H9 (cell line): Measurements from ENCODE around the gene AHSP. TPM values are rescaled to one million over a fixed set of nuclear protein-coding genes. Genes with fewer than 3 reads are reported as not detected.

ENCODE experiments used
- DNase-seq: peaks from one replicate; pipeline ENCODE4 v3.0.0-alpha.2; 2017
- H2AFZ ChIP-seq: one replicate; pipeline ENCODE4 v1.6.1; 2013; ENCODE audit warnings: mild to moderate bottlenecking, low read length, control low read depth, moderate library complexity
- H2AK5ac ChIP-seq: 2 replicates; pipeline ENCODE4 v1.6.1; 2013; ENCODE audit warnings: low read length, control low read depth, mixed read lengths; ENCODE audit not compliant: insufficient read length
- H2BK120ac ChIP-seq: one replicate; pipeline ENCODE4 v1.6.1; 2013; ENCODE audit warnings: low read depth, mild to moderate bottlenecking, low read length, control low read depth, inconsistent platforms; ENCODE audit not compliant: poor library complexity, severe bottlenecking
- H2BK12ac ChIP-seq: 2 replicates; pipeline ENCODE4 v1.6.1; 2013; ENCODE audit warnings: low read length, control low read depth, mixed read lengths, low read depth; ENCODE audit not compliant: insufficient read length
- H2BK15ac ChIP-seq: 2 replicates; pipeline ENCODE4 v1.6.1; 2013; ENCODE audit warnings: low read depth, low read length, control low read depth
- H2BK20ac ChIP-seq: one replicate; pipeline ENCODE4 v1.6.1; 2013; ENCODE audit warnings: low read depth, mild to moderate bottlenecking, low read length, control low read depth, inconsistent platforms; ENCODE audit not compliant: poor library complexity, severe bottlenecking
- H2BK5ac ChIP-seq: 2 replicates; pipeline ENCODE4 v1.6.1; 2013; ENCODE audit warnings: low read length, control low read depth, mixed read lengths; ENCODE audit not compliant: insufficient read length
- H3K14ac ChIP-seq: 2 replicates; pipeline ENCODE4 v1.6.1; 2013; ENCODE audit warnings: low read length, control low read depth; ENCODE audit not compliant: insufficient read depth
- H3K18ac ChIP-seq: 2 replicates; pipeline ENCODE4 v1.6.1; 2013; ENCODE audit warnings: low read depth, mild to moderate bottlenecking, mixed read lengths, low read length, control low read depth; ENCODE audit not compliant: insufficient read length
- H3K23ac ChIP-seq: 2 replicates; pipeline ENCODE4 v1.6.1; 2013; ENCODE audit warnings: low read length, control low read depth, mixed read lengths, low read depth; ENCODE audit not compliant: insufficient read length
- H3K23me2 ChIP-seq: 2 replicates; pipeline ENCODE4 v1.6.1; 2013; ENCODE audit warnings: low read depth, mild to moderate bottlenecking, mixed read lengths, low read length, control low read depth; ENCODE audit not compliant: insufficient read length, poor library complexity, severe bottlenecking
- H3K27ac ChIP-seq: 2 replicates; pipeline ENCODE4 v1.5.1; 2013; ENCODE audit warnings: low read length, control low read depth, mixed read lengths, low read depth; ENCODE audit not compliant: insufficient read length
- H3K27me3 ChIP-seq: 2 replicates; pipeline ENCODE4 v1.6.1; 2013; ENCODE audit warnings: low read length, control low read depth, inconsistent platforms; ENCODE audit not compliant: insufficient read depth
- H3K4ac ChIP-seq: 2 replicates; pipeline ENCODE4 v1.6.1; 2013; ENCODE audit warnings: low read depth, mild to moderate bottlenecking, control low read depth, inconsistent platforms, low read length, moderate library complexity
- H3K4me1 ChIP-seq: 2 replicates; pipeline ENCODE4 v1.6.1; 2013; ENCODE audit warnings: low read length, control low read depth, inconsistent platforms; ENCODE audit not compliant: insufficient read depth
- H3K4me2 ChIP-seq: 2 replicates; pipeline ENCODE4 v1.6.1; 2013; ENCODE audit warnings: low read length, control low read depth, mixed read lengths; ENCODE audit not compliant: insufficient read length, insufficient read depth
- H3K56ac ChIP-seq: 2 replicates; pipeline ENCODE4 v1.6.1; 2013; ENCODE audit warnings: low read depth, mild to moderate bottlenecking, mixed read lengths, low read length, control low read depth; ENCODE audit not compliant: insufficient read length
- H3K79me1 ChIP-seq: 2 replicates; pipeline ENCODE4 v1.6.1; 2013; ENCODE audit warnings: low read depth, mild to moderate bottlenecking, moderate library complexity, low read length, control low read depth, inconsistent platforms; ENCODE audit not compliant: insufficient read depth, poor library complexity, severe bottlenecking
- H3K79me2 ChIP-seq: 2 replicates; pipeline ENCODE4 v1.6.1; 2013; ENCODE audit warnings: low read length, control low read depth, inconsistent platforms; ENCODE audit not compliant: insufficient read depth
- H3K9ac ChIP-seq: 2 replicates; pipeline ENCODE4 v1.6.1; 2013; ENCODE audit warnings: low read length, control low read depth, mixed read lengths; ENCODE audit not compliant: insufficient read length; ENCODE audit errors: extremely low read depth
- H3K9me3 ChIP-seq: one replicate; pipeline ENCODE4 v1.6.1; 2013; ENCODE audit warnings: low read depth, low read length, inconsistent platforms; ENCODE audit not compliant: control insufficient read depth
- H3T11ph ChIP-seq: one replicate; pipeline ENCODE4 v1.6.1; 2013; ENCODE audit warnings: mild to moderate bottlenecking, low read length, control low read depth, inconsistent platforms
- H4K20me1 ChIP-seq: one replicate; pipeline ENCODE4 v1.6.1; 2013; ENCODE audit not compliant: control insufficient read depth, insufficient read length, insufficient read depth
- H4K5ac ChIP-seq: 2 replicates; pipeline ENCODE4 v1.6.1; 2013; ENCODE audit warnings: low read depth, mild to moderate bottlenecking, mixed read lengths, low read length, control low read depth; ENCODE audit not compliant: insufficient read length
- H4K8ac ChIP-seq: replicated peaks from 2 replicates; pipeline ENCODE4 v1.6.1; 2013; ENCODE audit warnings: low read length, control low read depth, mixed read lengths, low read depth; ENCODE audit not compliant: insufficient read length
- H4K91ac ChIP-seq: 2 replicates; pipeline ENCODE4 v1.6.1; 2013; ENCODE audit warnings: low read depth, mild to moderate bottlenecking, moderate library complexity, mixed read lengths, low read length, control low read depth; ENCODE audit not compliant: insufficient read length
- H3K27ac Mint-ChIP-seq, 3 experiments: 2 replicates in 2 of 3; 3 replicates in 1 of 3; pipeline ENCODE4 v1.8.0; 2020 to 2021; ENCODE audit warnings: mixed read lengths in 3 of 3, mild to moderate bottlenecking in 1 of 3, moderate library complexity in 1 of 3
- H3K27me3 Mint-ChIP-seq: 2 replicates; pipeline ENCODE4 v1.8.0; 2021; ENCODE audit warnings: low read depth, mild to moderate bottlenecking, moderate library complexity, mixed read lengths
- H3K36me3 Mint-ChIP-seq, 3 experiments: 2 replicates in 2 of 3; 3 replicates in 1 of 3; pipeline ENCODE4 v1.8.0; 2020 to 2021; ENCODE audit warnings: low read depth in 3 of 3, mixed read lengths in 3 of 3; ENCODE audit not compliant: insufficient read depth in 1 of 3
- H3K4me1 Mint-ChIP-seq, 2 experiments: 2 replicates each; pipeline ENCODE4 v1.8.0; 2020; ENCODE audit warnings: mixed read lengths in 2 of 2
- H3K4me3 Mint-ChIP-seq, 2 experiments: 2 replicates in 1 of 2; 3 replicates in 1 of 2; pipeline ENCODE4 v1.8.0; 2020 to 2021; ENCODE audit warnings: mild to moderate bottlenecking in 2 of 2, mixed read lengths in 2 of 2, moderate library complexity in 1 of 2
- H3K9me3 Mint-ChIP-seq, 2 experiments: 2 replicates in 1 of 2; 3 replicates in 1 of 2; pipeline ENCODE4 v1.8.0; 2020; ENCODE audit warnings: mild to moderate bottlenecking in 2 of 2, mixed read lengths in 2 of 2, moderate library complexity in 1 of 2
- WGBS: extraction: QIAGEN DNeasy Blood & Tissue Kit; methylation state at CpG from one replicate; pipeline ENCODE4 v1.1.7; 2013; ENCODE audit warnings: missing lambda C conversion rate, low lambda C conversion rate, mixed read lengths; ENCODE audit not compliant: insufficient read length; ENCODE audit errors: extremely low coverage; 5-methylcytosine and 5-hydroxymethylcytosine counted together
- long read RNA-seq: library from polyadenylated mRNA; unstranded; transcript quantifications from one replicate; pipeline ENCODE4 v2.0.0, GENCODE V29; 2020
- total RNA-seq: library from RNA; stranded (reverse); gene quantifications from 2 replicates; pipeline ENCODE4 v1.2.1, GENCODE V29; 2021
- TF ChIP-seq, protein P1 (sequence below): fragments of 200-600 bp; sonication (generic); conservative IDR thresholded peaks from 3 replicates; pipeline ENCODE4 v1.8.0; 2021; ENCODE audit warnings: antibody characterized with exemption, mild to moderate bottlenecking

The AHSP gene, protein sequence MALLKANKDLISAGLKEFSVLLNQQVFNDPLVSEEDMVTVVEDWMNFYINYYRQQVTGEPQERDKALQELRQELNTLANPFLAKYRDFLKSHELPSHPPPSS
- total RNA-seq: 1.6 TPM in 1 of 2 replicates, not detected in the other
- long read RNA-seq, partial matches to known transcripts: 1 of 1 reads
- long read RNA-seq, other reads (novel, unspliced or antisense): 0 of 1 reads

DNA sequence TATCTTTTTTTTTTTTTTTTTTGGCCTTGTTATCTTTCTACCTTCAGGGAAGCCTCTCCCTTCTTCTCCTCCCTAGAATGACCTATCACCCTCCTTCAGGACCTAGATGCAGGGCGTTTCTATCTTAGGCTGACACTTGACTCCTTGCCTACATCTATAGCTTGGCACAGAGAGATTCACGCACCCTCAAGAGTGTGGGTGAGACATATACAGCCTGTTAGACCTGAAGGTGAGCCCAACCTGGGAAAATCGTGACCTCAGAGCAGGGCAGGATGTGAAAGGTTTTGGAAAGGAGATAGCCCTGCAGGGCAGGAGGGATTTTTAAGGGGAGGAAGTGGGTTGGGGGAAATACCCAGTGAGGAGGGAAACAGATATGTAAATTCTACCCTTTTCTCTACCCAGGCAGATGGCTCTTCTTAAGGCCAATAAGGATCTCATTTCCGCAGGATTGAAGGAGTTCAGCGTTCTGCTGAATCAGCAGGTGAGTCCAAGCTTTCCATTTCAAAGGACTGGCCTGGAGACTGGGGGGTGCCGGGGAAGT lies at the start of gene AHSP:
TSS of gene AHSP (plus strand) at position 167 of the 541 bp plus-strand sequence. CDS start at position 407, 240 bp downstream.
- Mint-ChIP-seq H3K27me3 (peaks cover 25% of the 10 kb centered on the region), H3K9me3 (no peaks in the 10 kb centered on the region; a peak in 1 of 5 replicates), H3K36me3 (no peaks in the 10 kb centered on the region; a peak in 1 of 7 replicates), H3K4me1 (peaks cover 21 to 28% of the 10 kb centered on the region in 2 experiments), H3K4me3 (peak within 1 kb of the TSS; percentile 64 to 83), H3K27ac (peak within 1 kb of the TSS in 1 of 3 experiments; percentile 74; a peak in 4 of 7 replicates)
- Histone ChIP-seq H3K4ac (no peak within 1 kb of the TSS), H2BK20ac (no peak within 1 kb of the TSS), H2AFZ (no peak within 1 kb of the TSS), H2AK5ac (no peak within 1 kb of the TSS), H2BK120ac (no peak within 1 kb of the TSS), H2BK5ac (no peak within 1 kb of the TSS), H3K18ac (no peak within 1 kb of the TSS), H3K9me3 (no peaks in the 10 kb centered on the region), H2BK15ac (no peak within 1 kb of the TSS), H3K23ac (no peak within 1 kb of the TSS), H3T11ph (no peak within 1 kb of the TSS), H4K91ac (no peak within 1 kb of the TSS), H3K79me1 (no peaks in the 10 kb centered on the region), H3K27ac (peak within 1 kb of the TSS; percentile 28), H3K9ac (no peak within 1 kb of the TSS), H3K4me2 (peak within 1 kb of the TSS; percentile 79), H3K4me1 (peaks cover 9% of the 10 kb centered on the region; the same call in 1 of the 2 replicates), H3K14ac (peak within 1 kb of the TSS; percentile 28; the same call in 1 of the 2 replicates), H3K56ac (no peak within 1 kb of the TSS), H4K8ac (no peak within 1 kb of the TSS), H3K27me3 (peaks cover 10% of the 10 kb centered on the region; the same call in 1 of the 2 replicates), H3K79me2 (no peaks in the 10 kb centered on the region), H3K23me2 (peaks cover 18% of the 10 kb centered on the region), H4K5ac (no peak within 1 kb of the TSS), H2BK12ac (no peak within 1 kb of the TSS), H4K20me1 (no peaks in the 10 kb centered on the region)
- peak; percentile 35 for DNase-seq
- no CpG with 5 or more reads among the region's 6 CpGs for WGBS
- TF ChIP-seq, protein P1, sequence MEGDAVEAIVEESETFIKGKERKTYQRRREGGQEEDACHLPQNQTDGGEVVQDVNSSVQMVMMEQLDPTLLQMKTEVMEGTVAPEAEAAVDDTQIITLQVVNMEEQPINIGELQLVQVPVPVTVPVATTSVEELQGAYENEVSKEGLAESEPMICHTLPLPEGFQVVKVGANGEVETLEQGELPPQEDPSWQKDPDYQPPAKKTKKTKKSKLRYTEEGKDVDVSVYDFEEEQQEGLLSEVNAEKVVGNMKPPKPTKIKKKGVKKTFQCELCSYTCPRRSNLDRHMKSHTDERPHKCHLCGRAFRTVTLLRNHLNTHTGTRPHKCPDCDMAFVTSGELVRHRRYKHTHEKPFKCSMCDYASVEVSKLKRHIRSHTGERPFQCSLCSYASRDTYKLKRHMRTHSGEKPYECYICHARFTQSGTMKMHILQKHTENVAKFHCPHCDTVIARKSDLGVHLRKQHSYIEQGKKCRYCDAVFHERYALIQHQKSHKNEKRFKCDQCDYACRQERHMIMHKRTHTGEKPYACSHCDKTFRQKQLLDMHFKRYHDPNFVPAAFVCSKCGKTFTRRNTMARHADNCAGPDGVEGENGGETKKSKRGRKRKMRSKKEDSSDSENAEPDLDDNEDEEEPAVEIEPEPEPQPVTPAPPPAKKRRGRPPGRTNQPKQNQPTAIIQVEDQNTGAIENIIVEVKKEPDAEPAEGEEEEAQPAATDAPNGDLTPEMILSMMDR: no peak
